Neutrophil (primary cell): Measurements from ENCODE around the gene B4GALNT3.

ENCODE experiments used
- H3K27ac ChIP-seq: fragments of 200-600 bp; sonication (generic); 2 replicates; pipeline ENCODE4 v1.5.1; 2016; ENCODE audit warnings: mild to moderate bottlenecking, moderate library complexity
- H3K27me3 ChIP-seq: fragments of 200-600 bp; sonication (generic); 2 replicates; pipeline ENCODE4 v1.6.0; 2016; ENCODE audit warnings: mild to moderate bottlenecking
- H3K36me3 ChIP-seq: fragments of 200-600 bp; sonication (generic); 2 replicates; pipeline ENCODE4 v1.5.1; 2017
- H3K4me1 ChIP-seq, 2 experiments: fragments of 200-600 bp in 1 of 2; sonication (generic) in 1 of 2; 1 replicate in 1 of 2; 2 replicates in 1 of 2; pipeline versions ENCODE4 v1.5.1 to v1.6.1; 2013 to 2016; ENCODE audit warnings: low read depth in 1 of 2, low read length in 1 of 2, mild to moderate bottlenecking in 1 of 2, moderate library complexity in 1 of 2; ENCODE audit not compliant: control insufficient read depth in 1 of 2, insufficient read depth in 1 of 2
- H3K4me3 ChIP-seq, 2 experiments: fragments of 200-600 bp in 1 of 2; sonication (generic) in 1 of 2; 1 replicate in 1 of 2; 2 replicates in 1 of 2; pipeline ENCODE4 v1.5.1; 2013 to 2016; ENCODE audit warnings: low read depth in 1 of 2, low read length in 1 of 2, mild to moderate bottlenecking in 1 of 2, moderate library complexity in 1 of 2
- H3K9me3 ChIP-seq: fragments of 200-600 bp; sonication (generic); 2 replicates; pipeline ENCODE4 v1.5.1; 2016
- CTCF ChIP-seq: fragments of 200-600 bp; sonication (generic); IDR thresholded peaks from 2 replicates; pipeline ENCODE4 v1.5.1; 2016; ENCODE audit warnings: antibody characterized with exemption

The B4GALNT3 gene

DNA sequence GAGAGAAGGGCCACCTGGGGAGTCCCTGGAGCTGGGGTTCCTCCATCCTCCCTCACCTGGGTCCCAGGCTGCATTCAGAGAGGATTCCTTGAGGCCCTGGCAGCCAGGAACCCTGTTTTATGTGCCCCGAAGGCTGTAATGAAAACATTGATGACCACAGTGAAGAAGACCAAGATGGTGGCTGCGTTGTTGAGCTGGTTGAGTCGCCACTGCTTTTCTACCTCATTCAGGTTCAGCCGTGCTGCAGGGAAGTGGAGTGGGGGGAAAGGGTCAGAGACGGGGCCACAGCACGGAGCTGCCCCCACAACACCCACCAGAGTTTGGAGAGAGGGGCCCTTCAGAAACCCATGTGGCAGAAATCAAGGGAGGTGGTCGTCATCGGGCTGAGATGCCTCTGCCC, 105.4 kb downstream of the B4GALNT3 start:
- no peak for TF ChIP-seq CTCF
- peaks cover 12% of the 10 kb centered on the region for H3K36me3 ChIP-seq
- no peaks in the 10 kb centered on the region for H3K9me3 ChIP-seq
- H3K27ac ChIP-seq: peak overlapping the region; percentile 93
- H3K4me1 ChIP-seq: peaks cover 53 to 59% of the 10 kb centered on the region in 2 experiments
- no peaks in the 10 kb centered on the region for H3K27me3 ChIP-seq
- H3K4me3 ChIP-seq: no peak overlapping the region

DNA sequence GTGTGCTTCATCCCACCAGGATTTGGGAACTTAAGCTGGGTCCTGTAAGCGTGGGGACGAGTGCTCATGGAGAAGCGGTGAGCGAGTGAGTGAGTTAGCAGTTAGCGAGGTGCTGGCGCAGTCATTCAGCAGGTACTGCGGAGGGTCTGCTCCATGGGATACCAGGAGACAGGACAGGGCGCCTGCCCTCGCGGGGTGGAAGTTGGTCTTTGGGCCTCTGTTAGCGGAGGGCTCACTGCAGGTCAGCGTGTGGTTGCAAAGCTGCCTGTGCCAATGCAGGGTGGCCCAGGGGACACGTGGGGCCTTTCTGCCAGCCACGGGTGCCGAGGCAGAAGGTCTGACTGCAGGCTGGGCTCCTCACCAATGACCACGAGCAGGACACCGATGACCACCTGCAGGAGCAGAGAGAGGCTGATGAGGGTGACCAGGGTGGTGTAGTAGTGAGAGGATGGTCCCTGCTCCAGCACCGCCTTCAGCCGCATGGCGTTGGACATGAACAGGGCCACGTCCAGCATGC, 105.9 kb downstream of the B4GALNT3 start:
- Histone ChIP-seq H3K36me3 (peaks cover 12% of the 10 kb centered on the region), H3K27me3 (no peaks in the 10 kb centered on the region), H3K9me3 (no peaks in the 10 kb centered on the region), H3K4me3 (no peak overlapping the region), H3K27ac (no peak overlapping the region), H3K4me1 (peaks cover 52 to 59% of the 10 kb centered on the region in 2 experiments)
- no peak for TF ChIP-seq CTCF

DNA sequence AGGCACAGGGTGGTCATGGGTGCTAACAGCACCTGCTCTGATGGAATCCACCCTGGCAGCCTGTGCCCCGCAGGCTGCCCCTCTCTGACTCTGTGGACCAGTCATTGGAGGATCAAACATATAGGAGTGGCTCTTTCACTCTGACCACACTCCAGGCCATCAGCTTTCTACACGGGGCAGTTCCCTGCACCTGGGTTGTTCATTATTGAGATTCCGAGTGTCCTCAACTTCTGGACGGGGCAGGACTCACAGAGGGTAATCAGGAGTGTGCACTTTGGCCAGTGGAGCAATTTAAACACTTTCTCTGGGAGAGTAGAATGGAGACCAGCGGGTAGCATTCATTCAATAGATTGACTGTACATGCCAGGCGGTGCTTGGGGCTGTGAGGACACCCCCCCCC, 108.7 kb downstream of the B4GALNT3 start:
- no peak overlapping the region for H3K27ac ChIP-seq
- H3K27me3 ChIP-seq: no peaks in the 10 kb centered on the region
- H3K4me3 ChIP-seq: no peak overlapping the region
- H3K4me1 ChIP-seq: peaks cover 24 to 34% of the 10 kb centered on the region in 2 experiments
- TF ChIP-seq CTCF: no peak
- no peaks in the 10 kb centered on the region for H3K9me3 ChIP-seq
- H3K36me3 ChIP-seq: peaks cover 12% of the 10 kb centered on the region

DNA sequence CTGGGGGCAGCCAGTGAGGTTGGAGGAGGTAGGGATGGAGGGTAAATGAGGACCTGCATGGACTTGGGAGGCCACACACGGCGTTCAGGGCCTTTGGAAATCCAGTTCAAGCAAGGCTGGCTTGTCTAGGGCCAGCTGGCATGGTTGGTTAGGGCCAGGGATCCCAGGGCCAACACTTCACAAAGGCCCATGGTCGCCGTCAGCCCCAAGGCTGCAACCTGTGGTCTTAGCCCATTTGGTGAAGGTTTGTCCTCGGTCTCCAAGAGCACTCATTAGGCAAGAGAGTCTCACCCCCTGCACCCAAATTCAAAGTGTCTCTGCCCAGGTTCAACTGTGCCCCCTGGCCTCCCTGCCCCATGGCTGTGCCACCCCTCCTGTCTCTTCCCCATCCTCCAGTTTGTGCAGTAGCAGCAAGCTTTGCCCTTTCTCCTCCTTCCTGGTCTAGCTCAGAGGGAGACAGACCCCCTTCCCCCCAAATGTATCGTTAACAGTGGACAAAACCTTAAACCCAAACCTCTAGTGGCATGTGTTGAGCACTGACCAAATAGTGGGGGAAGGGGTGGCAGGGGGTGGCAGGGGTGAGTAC, 109.4 kb downstream of the B4GALNT3 start:
- H3K4me1 ChIP-seq: peaks cover 17 to 27% of the 10 kb centered on the region in 2 experiments
- no peak for TF ChIP-seq CTCF

DNA sequence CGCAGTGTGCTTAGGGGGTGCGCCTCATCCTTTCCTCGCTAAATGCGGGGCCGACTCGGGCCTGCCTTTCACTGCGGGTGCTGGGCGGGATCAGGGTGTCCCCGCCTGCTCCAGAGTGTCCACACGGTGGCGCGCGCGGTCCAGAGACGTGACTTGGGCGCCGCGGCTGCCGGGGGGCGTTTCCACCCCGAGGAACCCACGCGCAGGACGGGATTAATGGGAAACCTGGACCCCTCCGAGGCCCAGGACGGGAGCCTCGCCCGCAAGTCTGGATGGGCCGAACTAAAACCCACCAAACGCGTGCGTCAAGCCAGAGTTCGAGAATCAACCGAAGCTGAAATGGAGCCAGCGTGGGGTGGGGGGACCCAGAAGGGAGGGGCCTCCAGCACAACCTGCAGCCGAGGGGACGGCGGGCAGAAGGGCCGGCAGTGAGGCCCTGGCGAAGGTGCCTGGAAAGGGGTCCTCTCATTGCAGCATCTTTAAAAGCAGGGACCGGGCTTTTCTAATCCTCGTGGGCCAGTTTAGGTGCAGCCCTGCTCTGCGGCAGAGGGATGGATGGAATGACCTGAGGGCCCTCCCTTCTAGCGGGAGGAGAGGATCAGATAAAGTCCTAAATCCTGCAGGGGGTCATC, 110.2 kb downstream of the B4GALNT3 start:
- no peaks in the 10 kb centered on the region for H3K9me3 ChIP-seq
- no peaks in the 10 kb centered on the region for H3K27me3 ChIP-seq
- TF ChIP-seq CTCF: peak; percentile 88
- H3K36me3 ChIP-seq: peaks cover 12% of the 10 kb centered on the region
- no peak overlapping the region for H3K27ac ChIP-seq
- peaks cover 11 to 20% of the 10 kb centered on the region in 2 experiments for H3K4me1 ChIP-seq
- H3K4me3 ChIP-seq: peak overlapping the region; percentile 53 to 72

More for the DNA sequence above, 109.4 kb downstream of the B4GALNT3 start:
- no peak overlapping the region for H3K27ac ChIP-seq
- peak overlapping the region; percentile 53 to 72 for H3K4me3 ChIP-seq
- H3K27me3 ChIP-seq: no peaks in the 10 kb centered on the region
- peaks cover 12% of the 10 kb centered on the region for H3K36me3 ChIP-seq
- H3K9me3 ChIP-seq: no peaks in the 10 kb centered on the region
